Measurements from ENCODE around the gene CCDC158.

The CCDC158 gene

DNA sequence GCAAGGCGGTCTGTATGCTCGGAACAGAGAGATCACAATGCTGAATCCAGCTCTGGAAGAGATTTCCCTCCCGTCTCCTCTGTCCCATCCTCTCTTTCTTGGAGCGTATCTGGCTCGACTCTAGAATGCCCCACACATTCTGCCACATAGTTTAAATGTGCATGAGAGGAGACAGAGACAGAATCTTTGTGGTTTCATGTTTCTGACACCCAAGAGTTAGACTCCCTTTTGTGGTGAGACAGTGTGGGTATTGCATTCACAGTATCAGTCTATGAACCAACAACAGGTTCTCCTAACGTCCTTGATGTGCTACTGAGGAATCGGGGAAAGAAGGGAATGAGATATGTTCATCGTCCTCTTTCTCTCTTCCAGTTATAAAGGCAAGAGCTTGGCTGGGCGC is 144.1 kb downstream of the CCDC158 start:
- no peak for DNase-seq

DNA sequence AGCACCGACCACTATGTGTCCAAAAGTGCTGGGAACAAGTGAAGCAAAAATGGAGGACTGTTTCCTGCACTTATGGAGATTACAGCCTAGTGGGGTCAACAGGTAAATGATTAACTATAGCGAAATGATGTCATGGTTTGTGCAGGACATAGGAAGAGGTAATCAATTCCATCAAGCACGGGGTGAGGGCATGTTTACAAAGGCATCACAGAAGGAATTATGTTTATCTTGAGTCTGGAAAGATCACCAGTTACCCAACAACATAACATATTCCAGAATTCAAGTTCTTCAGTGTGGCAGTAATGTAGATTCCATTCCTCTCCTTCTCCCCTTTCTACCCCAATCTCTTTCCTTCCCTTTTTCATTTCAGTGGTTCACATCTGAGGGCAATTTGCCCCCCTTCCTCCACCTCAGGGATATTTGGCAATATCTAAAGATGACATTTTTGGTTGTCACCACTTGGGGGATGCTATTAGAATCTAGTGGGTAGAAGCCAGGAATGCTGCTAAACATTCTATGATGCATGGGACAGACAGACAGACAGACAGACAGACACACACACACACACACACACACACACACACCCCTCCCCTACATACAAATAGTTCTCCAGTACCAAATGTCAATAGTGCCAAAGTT is 145.3 kb downstream of the CCDC158 start:
- no peak for DNase-seq

DNA sequence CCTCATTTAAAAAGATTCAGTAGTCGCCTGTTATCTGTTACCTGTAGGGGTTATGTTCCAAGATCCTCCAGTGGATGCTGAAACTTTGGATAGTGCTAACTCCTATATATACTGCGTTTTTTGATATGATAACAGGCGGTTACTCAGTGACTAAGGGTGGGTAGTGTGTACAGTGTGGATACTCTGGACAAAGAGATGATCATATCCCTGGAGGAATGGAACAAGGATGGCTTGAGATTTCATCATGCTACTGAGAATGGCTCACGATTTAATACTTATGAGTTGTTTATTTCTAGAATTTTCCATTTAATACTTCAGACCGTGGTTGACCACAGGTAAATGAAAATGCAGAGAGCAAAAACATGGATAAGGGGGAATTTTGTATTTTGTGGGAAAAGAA is 147.9 kb downstream of the CCDC158 start:
- no peak for DNase-seq

DNA sequence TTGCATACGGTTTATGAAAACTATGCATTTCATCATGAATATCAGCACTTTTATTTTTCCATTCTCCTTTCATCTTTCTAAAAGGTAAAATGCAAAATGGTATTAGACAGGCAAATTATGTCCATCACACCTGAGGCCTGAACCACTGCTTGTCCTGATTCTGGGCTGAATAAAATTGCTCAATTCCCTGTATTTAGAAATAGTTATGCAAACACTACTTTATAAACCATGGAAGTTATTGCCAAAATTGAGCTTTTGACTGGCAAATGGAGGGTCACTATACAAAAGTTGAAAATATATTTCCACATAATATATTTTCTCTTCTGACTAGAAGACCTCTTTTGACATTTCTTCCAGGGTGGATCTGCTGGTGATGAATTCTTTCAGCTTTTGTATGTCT is 148.4 kb downstream of the CCDC158 start:
- DNase-seq: no peak

DNA sequence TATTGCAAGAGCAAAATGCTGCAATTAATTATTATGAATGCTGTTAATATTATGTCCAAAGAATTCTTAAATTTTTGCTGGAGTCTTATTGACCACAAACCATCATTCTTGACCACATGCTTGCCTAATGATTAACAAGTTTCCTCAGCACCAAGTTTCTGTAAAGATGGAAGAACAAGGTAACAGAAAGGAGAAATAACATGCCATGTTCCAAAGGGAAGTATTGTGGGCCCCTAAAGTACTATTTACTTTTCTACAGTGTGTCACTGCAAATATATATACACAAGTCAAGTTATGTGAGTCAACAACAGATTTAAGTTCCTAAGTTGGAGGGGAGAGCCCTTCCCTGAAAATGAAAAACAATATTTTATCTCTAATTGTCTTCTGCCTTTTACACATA is 148.9 kb downstream of the CCDC158 start:
- no peak for DNase-seq

DNA sequence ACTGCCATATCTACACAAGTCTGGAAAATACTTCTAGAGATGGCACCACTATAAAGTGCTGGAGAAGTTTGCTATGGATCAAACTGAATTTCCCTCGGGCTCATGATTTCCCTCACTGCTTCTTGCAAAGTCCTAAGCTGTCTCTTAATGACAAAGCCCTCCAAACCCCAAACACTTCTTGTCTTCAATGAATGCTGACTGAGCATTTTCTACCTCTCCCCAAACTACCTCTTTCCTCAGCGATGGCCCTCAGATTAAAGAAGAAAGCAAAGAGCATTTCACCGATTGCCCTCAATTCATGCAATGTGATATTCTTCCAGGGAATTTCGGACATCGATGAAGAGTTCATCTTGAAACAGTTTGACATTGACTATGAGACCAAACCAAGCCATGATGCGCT is 149.7 kb downstream of the CCDC158 start:
- DNase-seq: no peak

DNA sequence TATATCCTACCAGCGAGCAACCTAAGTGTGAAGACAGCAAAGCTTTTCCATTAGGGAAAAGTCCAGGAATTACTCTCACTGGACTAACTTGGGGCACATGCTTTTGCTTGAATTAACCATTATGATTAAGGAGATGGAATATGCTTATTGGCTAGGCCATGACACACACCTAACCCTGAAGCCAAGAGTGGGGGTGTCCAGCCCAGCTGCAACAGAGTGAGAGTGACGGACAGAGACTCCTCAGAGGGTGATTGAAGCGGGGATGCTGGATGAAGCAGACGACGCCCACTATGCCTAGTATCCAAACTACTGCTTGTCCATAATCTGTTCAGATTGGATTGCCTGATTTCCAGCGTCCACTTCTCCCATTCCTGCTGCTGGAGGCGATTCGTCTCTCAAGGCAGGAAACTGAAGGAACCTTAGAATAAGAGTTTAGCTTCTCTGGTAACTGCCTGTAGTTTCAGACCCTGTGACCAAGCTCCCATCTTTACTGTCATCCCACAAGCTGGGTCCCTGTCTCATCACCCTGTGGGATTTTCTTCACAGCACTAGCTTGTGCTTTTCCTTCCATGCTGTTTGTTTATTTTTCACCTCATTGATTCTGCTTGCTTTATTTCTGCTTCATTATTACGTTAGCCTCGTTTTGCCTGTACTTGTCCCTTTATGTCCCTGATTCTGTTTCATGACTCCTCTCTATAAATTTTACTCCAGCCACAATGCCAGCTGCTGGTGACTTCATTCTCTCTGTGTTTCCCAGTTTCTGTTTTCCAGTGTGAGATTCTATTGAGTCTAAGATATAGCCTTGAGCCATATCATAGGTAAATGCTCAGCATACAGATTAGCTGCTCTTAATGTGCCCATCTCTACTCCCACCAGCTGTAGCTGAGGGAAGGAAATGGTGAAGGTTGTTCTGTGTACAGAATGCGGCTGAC is 150.4 kb downstream of the CCDC158 start:
- no peak for DNase-seq

DNA sequence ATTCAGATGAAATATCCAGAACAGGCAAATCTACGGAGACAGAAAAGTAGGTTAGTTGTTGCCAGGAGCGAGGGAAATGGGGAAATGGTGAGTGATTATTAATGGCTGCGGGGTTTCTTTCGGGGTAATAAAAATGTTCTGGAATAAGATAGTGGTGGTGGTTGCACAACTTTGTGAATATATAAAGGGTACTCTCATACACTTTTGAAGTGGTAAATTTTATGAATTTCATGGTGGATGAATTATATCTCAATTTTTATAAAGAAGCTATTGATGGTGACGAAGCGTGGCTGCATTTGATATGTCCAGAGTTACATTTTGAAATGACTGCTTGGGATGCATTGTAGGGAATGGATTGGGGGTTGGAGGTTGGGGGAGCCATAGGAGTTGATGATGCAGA is 153.1 kb downstream of the CCDC158 start:
- DNase-seq: no peak

DNA sequence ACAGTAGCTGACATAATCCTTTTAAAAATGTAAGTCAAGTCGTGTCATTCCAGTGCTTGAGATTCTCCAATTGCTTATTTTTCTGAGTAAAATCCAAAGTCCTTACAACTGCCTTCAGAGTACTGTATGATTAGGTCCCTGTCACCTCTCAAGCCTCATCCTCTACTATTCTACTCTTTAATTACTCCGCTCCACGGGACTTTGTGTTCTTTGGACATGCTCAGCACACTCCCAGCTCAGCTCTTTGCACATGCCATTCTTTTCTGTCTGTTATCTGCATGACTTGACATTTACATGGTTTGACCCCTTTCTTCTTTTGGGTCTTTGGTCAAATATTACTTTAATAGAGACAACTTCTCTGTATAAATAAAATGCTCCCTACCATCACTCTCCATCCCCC is 154.3 kb downstream of the CCDC158 start:
- DNase-seq: no peak

DNA sequence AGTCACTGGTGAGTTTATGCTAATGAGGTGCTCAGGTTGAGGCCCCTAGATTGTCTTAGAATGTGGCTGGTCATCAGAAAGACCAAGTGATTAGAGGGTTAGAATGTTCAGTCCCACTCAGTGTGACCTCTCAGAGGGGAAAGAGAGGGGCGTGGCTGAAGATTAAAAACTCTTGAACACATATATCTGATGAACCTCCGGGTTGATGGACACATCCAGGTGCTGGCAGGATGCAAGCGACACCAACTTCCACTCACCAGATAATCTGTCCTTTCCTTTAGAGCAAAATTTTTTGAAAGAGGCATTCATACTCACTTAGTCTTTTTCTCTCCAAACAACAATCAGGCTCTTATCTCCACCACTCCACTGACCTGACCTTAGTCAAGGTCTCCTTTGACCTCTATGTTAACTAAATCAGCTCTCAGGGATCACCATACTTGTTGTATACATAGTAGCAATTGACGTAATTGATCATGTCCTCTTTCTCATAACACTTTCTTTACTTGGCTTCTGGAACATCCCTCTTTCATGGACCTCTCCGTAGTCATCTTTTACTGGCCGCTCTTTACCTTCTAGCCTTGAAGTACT is 155.2 kb downstream of the CCDC158 start:
- no peak for DNase-seq

All from NCI-H510A (cell line).